Activated CD4-positive, alpha-beta T cell treated with anti-CD3 and anti-CD28 coated beads, Interleukin-2, amount 50 U/mL, for 4 hours (primary cell): ENCODE data around the gene TXNDC11.

Experiments used
- DNase-seq, 2 experiments: peaks; one replicate each; pipeline ENCODE4 v3.0.0-alpha.2; 2020

The TXNDC11 gene

DNA sequence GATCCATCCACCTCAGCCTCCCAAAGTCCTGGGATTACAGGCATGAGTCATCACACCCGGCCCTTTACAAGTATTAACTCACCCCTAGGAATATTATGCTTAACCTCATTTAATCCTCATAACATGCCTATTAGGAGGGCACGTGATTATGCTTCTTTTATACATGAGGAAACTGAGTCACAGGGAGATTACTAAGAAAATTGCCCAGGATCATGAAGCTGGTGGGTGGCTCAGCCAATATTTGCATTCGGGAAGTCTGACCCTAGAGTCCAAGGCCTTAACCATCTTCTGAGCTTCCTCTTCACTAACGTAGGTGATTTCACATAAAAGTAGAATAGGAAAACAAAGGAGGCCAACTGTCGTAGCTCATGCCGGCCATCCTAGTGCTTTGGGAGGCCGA is 93.4 kb downstream of the TXNDC11 start:
- DNase-seq = no peak

DNA sequence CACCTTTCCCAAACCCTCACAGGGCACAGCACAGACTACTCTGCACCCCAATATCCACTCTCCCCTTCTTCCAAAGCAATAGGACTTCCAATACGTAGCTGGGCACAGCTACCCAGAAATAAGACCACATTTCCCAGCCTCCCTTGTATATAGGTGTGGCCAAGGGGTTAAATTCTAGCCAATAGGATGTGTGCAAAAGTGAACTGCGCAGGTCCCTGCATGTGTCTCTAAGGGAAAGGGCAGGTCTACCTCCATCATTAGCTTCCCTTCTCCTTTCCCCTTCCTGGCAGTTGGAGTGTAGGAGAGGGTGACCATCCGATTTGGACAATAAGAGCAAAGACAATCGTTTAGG is 99.9 kb downstream of the TXNDC11 start:
- no peak for DNase-seq

DNA sequence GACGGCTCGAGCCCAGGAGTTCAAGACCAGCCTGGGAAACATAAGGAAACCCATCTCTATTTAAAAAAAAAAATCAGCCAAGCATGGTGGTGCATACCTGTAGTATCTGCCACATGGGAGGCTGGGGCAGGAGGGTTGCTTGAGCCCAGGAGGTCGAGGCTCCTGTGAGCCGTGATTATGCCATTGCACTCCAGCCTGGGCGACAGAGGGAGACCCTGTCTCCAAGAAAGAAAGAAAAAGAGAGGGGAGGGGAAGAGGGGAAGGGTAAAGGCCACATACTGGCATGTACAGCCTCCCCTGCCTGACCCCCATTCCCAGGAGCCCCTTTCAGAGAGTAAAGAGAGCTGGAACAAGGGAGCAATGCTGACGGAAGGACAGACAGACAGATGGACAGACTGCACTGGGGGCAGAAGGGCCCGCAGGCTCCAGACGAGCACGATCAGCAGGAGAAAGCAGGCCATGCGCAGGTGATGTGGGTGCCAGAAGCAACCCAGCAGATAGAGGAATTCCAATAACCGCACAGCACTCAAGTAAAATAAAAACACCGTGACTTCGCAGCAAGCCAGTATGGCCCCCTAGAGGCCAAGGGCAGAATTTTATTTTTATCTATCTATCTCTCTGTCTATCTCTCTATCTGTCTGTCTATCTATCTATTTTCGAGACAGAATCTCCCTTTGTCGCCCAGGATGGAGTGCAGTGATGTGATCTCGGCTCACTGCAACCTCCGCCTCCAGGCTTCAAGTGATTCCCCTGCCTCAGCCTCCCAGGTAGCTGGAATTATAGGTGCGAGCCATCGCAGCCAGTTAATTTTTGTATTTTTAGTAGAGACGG is 101.5 kb downstream of the TXNDC11 start:
- DNase-seq = no peak

DNA sequence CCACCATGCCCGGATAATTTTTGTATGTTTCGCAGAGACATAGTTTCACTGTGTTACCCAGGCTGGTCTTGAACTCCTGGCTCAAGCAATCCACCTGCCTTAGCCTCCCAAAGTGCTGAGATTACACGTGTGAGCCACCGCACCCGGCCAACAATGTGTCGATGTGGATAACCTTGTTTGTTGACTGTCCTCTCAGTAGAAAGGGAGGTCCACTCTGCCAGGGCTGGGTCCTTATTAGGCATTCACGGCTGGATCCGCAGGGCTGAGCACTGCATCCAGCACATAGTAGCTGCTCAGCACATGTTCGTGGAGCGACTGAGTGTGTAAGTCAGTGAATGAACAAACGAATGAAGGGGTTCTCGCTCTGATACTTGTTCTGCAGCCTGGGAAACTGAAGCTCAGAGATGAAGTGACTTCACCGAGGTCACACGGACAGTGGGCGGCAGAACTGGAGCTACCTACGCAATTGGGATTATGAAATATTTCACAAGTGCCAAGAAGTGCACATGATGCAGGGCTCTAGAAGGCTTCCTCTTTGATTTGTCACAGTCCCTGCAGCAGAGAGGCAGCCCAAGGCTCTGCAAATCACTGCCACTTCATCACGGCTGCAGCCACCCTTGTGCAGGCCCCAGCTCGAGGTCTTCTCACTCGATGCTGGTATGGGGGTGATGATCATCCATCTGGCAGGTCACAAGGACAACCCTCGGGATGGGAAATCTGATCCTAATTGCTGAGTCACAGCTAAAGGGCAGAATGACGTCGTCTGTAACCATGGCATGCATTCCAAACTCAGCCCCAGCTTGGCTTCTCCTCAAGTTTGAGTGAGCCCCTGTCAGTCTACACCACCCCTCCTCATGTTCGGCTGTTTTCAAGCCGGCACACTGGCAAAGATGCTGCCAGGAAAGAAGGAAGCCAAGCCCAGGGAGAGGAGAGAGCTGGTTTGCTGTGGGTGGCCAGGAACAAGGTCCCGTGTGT is 102.4 kb downstream of the TXNDC11 start:
- DNase-seq = no peak

DNA sequence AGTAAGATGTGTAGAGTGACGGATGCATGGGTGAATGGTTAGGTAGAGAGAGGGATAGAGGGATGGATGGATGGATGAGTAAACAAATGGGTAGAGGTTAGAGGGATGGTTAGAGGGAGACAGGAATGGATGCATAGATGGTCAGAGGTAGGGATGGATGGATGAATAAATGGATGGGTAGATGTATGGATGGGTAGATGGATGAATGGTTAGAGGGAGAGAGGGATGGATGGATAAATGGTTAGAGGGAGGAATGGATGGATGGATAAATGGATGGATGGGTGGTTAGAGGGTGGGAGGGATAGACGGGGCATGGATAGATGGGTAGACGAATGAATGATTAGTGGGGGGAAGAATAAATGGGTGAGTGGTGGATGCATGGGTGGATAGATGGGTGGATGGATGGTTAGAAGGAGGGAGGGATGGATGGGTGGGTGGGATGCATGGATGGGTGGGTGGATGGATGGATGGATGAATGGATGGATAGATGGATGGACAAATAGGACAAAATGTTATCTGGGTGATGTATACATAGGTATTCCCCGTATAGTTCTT is 103.6 kb downstream of the TXNDC11 start:
- DNase-seq = no peak

DNA sequence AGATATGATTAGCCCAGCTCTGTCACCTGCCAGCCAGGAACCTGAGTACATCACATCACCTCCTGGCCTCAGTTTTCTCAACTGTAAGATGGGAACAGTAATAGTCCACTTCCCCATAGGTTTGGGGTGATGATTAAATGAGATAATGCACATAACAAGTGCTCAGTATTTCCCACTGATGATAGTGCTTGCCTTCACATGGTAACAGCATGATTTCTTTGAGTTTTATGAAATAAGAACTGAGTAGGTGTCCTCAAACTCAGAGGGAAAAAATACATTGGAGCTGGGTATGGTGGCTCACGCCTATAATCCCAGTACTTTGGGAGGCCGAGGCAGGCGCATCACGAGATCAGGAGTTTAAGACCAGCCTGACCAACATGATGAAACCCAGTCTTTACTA is 104.5 kb downstream of the TXNDC11 start:
- DNase-seq = no peak

DNA sequence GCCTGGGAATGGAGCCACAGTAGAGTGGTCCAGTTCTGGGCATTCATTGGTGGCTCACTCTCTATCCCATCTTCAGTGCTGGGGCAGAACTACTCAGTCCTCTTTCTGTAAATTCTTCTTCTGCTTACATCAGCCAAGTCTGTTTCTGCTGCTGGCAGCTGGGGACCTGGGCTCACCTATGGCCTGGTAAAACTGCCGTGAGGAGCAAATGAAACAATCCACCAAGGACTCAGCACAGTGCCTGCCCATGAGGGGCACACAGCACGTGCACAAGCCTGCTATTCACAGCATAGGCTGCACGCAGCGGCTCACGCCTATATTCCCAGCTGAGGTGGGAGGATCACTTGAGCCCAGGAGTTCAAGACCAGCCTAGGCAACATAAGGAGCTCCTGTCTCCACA is 105.3 kb downstream of the TXNDC11 start:
- no peak for DNase-seq

DNA sequence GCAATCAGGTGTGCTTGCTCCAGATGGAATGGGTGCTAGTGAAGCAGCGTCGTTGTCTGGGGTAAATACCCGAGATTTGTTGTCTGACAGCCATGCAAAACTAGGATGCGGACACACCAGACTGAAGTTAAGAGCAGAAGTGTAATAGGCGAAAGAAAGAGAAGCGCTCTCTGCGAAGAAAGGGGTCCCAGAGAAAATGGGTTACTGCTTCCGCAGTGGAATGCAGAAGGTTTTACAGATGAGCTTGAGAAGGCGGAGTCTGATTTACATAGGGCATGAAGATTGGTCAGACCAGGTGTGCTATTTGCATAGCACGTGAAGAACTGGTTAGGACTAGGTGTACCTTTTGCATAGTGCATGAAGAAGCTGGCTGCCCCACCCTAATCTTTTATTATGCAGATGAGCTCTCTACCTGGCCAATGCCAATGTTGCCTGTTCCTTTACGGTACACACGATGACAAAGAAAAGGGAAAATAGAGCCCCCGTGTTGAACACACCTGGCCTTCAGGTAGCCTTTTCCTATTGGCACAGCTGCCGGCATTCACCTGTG is 106.4 kb downstream of the TXNDC11 start:
- DNase-seq = no peak

DNA sequence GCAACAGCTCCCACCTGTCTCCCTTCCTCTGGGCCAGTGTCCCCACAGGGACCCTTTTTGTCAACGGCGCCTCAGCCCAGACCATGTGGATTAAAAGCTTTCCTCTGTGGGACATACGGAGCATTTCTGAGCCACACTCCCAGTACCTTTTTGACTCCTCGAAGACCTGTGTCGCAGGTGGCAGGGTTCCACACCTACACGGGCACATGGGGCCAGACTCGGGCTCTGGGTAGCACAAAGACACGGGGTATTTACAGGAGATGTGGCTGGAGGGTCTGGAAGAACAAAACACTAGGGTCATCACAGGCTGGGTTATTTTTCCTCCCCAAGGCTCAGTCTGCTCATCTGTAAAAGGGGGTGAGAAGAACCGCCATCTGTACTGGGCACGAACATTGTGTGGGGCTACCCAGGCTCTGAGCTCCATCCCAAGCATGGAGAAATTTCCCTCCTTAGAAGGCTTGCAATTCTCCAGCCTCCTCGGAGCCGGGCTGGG is 106.9 kb downstream of the TXNDC11 start:
- no peak for DNase-seq

DNA sequence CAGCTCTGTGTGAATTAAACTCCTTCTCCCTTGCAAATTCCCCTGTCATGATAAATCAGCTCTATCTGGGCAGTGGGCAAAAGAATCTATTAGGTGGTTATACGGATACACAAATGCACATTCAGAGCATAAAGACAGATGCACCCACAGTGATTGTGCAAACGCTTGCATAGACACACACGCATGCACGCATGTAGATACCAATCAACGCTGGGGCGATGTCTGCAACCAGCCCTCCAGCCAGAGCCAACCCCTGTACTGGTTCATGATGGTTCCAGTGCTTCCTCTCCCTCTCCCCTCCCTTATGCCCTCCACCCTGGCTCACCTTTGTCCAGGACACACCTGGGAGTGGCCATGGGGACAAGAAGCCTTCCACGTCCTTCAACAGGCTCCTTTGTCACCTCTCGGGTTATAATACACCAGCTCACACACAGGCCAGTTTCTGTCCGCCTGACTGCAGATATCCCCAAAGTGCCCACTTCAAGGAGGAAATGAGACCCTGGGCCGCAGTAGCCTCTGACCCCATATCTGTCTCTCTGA is 107.5 kb downstream of the TXNDC11 start:
- DNase-seq = no peak

DNA sequence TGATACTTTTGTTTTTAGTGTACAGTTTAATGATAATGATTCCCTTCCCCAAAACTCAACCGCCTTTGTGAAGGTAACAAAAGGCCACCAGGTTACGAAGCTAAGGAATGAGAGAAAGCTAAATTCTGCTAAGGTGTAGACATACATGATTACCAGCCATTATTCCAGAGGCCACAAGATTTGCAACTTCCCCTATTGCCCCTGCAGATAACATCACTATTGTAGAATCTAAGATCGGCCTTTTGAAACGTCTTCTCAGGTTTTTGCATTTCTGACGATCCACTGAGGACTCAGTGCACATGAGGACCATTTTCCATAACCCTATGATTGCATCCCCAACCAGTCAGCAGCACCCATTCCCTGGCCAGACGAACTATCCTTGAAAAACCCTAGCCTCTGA is 108.3 kb downstream of the TXNDC11 start:
- no peak for DNase-seq

DNA sequence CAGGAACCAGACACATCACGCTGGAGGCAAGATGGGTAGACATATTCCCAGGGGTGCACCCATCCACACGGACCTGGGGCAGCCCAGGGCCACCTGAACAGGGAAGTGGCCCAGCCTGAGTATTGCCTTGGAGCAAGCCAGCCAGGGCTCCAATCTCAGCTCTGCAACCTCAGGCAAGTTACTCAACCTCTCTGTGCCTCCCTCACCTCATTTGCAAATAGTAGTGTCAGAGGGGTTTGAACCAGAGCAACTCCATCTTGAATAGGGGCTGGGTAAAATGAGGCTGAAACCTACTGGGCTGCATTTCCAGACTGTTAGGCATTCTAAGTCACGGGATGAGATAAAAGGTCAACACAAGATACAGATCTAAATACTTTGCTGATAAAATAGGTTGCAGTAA is 109.5 kb downstream of the TXNDC11 start:
- DNase-seq = no peak

DNA sequence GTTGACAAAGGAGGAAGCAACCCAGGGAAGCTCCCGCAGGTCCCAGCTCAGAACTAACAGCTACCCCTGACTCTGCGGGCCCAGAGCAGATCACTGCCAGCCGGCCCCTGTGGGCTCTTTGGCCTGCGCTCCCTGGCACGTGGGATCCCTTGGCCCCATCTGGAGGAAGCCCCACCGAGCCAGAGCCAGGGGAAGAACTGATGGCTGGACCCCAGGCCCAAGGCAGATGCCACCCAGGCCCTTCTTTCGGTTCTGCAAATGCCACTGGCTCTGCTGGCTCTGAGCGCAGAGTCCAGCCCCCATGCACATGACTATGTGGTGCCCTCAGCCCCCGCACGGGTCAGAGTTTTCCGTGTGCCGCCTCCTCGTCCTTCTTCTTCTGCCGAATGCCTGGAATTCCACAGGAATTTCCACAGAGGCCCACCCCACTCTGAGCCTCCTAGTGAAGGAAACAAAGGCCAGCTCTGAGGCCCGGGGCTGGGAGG is 110.2 kb downstream of the TXNDC11 start:
- DNase-seq = no peak

DNA sequence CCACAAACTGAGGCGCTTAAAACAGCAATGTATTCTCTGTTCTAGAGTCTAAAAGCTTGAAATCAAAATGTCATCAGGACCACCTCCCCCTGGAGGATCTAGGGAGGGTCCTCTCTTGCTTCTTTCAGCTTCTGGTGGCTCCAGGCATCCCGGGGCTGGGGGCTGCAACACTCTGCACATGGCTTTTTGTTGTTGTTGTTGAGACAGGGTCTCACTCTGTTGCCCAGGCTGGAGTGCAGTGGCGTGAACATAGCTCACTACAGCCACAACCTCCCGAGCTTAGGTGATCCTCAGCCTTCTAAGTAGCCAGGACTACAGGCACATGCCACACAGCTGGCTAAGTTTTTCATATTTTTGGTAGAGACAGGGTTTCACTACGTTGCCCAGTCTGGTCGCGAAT is 111.4 kb downstream of the TXNDC11 start:
- DNase-seq = no peak

DNA sequence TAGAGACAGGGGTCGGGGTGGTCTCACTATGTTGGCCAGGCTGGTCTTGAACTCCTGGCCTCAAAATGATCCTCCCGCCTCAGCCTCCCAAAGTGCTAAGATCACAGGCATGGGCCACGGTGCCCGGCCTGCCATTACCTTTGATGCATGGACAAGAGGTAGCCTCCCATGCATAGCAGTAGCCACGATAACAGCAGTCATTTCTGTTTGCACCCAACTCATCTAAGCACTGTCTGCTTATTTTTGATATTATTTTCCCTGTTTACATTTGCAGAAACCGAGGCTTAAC is 111.9 kb downstream of the TXNDC11 start:
- no peak for DNase-seq

DNA sequence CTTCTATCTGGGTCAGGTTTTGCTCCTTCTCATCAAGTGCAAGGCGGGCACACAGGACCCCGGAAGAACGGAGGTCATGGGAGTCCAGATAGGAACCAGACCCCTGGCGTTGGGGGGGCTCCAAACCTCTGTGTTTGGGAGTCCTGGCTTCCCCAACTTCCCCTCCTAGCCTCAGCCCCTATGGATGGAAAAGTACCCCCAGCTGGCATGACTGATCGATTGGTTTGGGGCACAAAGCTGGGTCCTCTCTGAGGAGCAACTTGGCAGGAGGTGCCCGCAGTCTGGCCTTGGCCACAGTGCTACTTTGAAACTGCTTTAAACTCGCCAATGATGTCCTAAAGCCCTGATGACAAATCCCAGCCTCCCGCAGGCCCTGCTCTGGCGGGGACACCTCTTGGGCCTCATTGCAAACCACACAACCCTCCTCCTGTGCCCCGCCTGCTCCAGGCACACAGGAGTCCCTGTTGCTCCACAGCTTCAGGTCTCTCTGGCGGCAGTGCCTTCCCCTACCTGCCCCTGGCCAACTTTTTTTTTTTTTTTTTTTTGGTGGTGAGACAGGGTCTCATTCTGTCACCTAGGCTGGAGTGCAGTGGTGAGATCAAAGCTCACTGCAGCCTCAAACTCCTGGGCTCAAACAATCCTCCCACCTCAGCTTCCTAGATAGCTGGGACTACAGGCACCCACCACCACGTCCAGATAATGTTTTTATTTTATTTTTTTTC is 112.5 kb downstream of the TXNDC11 start:
- no peak for DNase-seq
